Measurements from ENCODE around the gene EPHB3.

EPHB3 gene

GRCh38 chr3:184561061-184561912 is at the start of gene EPHB3:
TSS of gene EPHB3 (plus strand) at chr3:184561785. CDS start at chr3:184562236, 451 bp downstream.
- peak; percentile 91 for DNase-seq

DNA sequence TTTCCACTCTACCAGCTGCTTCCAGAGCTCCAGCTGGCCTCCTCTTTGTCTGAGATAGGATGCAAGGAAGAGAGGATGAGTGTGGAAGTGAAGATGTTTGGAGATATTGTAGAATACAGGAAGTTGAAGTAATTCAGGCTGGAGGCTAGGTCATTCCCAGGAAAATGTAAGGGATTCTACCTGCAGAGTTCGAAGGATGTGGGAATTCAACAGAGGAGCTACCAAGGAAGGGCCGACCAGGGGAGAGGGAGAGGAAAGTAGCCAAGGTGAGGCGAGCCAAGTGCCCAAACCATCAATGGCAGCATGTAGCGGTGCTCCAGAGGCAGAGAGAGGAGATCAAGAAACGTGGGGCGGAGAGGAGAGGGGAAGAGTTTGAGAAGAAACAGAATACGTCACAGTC is 49.0 kb upstream of the EPHB3 start:
- DNase-seq: no peak

GRCh38 chr3:184513276-184514170 is 48.1 kb upstream of the EPHB3 start:
- peak; percentile 89 for DNase-seq

GRCh38 chr3:184514171-184514490 is 47.5 kb upstream of the EPHB3 start:
- DNase-seq: no peak

GRCh38 chr3:184523825-184524615 is 37.6 kb upstream of the EPHB3 start:
- peak; percentile 14 for DNase-seq

- DNase-seq: peak; percentile 29
Observed at GRCh38 chr3:184524981-184525336, 36.6 kb upstream of the EPHB3 start.

DNA sequence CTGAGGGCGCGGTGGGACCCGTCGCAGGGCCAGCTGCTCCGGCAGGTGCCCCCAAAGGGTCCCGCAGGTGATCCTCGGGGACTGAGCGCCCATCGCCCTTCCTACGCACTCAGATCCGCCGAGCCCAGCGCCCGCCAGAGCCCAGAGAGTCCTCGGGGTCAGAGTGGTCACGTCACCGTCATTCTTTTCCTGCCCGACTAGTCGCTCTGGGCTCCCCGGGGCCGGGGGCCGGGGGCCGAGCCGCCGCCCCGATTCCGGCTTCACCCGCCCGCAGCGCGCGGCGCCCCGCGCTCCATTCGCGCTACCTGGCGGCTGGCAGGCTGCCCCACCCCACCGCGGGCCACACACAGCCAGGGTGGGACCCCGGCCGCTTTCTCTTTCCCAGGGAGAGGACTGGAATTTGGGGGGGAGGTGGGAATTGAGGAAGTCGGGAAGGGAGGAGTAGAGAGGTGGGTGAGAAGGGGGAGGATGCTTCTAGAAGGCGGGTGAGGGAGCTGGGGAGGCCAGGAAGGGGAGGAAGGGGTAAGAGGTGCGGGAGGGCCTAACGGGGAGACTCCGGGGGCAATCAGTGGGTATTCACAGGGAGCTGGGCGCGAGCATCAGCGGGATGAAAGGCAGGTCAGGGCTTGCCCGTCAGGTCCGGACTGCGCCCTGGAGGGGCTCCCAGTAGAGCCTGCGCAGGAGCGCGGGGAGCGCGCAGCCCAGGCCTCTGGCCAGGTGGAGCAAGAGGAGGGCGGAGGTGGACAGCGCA is 36.1 kb upstream of the EPHB3 start:
- no peak for DNase-seq

DNA sequence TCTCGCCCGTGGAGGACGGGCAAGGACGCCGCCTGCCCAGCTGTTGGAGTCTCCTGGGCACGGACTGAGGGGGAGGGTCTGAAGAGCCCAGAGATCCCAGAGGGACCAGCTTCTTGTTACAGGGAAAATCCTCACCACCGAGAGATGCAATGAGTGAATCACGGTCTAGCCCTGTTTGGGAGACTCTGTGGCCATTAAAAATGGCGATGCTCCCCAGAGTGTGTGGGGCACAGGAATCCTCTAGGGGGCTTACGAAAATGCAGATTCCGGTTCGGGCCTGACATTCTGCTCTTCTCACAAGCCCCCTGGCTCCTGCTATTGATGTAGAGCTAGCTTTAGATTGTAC is 35.5 kb upstream of the EPHB3 start:
- no peak for DNase-seq

- DNase-seq: no peak
Observed at GRCh38 chr3:184531626-184532280, 29.8 kb upstream of the EPHB3 start.

GRCh38 chr3:184532940-184533732 is 28.4 kb upstream of the EPHB3 start:
- DNase-seq: no peak

DNA sequence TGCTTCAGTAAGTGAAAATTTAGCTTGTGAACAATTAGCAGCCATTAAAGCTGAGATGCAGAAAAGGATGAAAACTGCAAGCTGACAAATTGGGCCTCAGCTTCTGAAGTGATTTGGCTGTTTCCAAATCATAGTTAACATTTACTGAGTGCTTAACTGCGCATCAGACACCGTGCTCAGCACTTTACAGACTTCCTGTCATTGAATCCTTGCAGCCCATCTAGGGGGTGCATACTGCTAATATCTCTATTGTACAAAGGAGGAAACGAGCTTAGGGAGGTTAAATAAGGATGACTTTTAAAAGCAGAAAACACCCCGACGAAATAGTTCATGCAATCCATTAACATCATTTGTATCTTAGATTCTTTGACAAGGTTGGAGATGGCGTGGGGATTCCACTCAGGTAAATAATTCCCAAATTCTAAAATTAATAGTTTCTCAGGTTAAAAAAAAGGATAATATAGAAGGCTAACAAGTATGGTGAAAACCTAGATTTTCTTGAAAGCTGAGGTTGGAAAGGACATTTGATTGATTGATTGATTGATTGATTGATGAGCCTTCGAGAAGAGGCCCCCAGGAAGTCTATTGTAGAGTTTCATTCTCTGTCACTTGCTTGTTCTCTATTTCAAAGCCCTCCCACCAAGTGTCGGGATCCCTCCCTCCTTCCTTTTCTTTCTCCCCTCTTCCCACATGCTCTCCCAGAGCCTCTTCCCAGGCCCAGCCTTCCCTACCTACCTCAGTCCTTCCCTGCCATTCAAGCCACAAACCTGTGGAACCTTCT is 23.5 kb upstream of the EPHB3 start:
- no peak for DNase-seq

DNA sequence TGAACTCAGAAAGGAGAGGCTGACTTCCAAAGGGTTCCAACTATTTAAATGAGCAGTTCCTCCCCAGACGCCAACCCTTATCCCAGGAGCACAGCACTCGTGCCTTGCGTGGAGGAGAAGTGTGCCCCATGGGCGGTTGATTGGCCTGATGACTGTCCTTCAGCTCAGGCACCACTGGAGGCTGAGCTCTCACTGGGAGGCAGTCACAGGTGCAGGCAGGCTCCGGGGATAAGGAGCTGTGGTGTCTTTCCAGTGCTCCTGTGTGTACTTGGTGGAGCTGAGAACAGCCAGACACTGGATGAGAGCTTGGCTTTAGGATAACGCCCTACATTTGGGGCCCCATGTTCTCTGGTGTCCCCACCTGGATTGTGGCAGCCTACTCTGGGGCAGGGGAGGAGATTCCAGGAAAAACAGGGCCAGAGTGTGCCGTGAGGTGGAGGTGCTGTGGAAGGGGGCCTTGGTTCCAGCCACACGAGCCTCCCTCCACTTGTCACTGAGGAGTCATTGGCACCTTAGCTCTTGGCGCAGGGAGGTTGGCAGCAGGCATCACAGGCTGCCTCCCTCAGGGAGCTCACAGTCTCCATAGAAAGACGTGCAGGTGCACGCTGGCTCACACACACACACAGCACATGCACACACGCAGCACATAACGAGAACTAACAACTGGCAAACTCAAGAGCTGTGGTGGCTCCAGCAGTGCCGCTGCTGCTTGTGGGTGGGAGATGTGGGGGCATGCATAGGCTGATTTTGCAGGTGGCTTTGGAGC is 22.7 kb upstream of the EPHB3 start:
- DNase-seq: no peak

- no peak for DNase-seq
Observed at GRCh38 chr3:184539801-184540435, 21.7 kb upstream of the EPHB3 start.

- DNase-seq: peak; percentile 22
Observed at GRCh38 chr3:184540777-184541681, 20.6 kb upstream of the EPHB3 start.

DNA sequence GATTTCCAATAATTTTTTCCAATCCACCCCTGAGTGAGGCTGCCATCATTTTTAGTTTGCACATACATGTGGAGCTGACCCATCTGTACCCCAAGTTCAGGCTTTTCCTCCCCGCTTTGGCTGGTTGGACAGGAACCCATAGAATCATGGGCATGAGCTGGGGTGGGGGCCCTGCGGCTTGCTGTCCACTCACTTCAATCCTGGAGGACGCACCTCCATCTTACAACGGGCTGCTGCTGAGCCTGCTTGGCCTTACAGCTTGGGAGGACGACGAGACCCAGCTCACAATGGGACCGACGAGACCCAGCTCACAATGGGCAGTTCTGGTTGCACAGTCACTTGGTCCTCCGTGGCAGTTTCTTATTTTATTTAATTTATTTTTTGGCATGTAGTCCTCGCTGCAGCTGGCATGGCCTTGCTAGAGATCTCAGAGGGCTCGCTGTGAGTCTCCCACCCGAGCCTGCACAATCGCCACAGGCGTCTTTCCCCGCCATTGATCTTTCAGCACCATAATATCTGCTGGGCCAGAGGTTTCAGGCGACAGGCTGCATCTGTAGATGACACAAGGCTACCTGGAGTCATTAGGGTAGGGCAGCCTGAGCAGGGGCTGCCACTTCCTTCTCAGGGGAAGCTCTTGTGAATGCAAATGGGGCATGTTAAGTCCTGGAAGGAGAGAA is 19.6 kb upstream of the EPHB3 start:
- DNase-seq: no peak

- no peak for DNase-seq
Observed at GRCh38 chr3:184542577-184542976, 19.0 kb upstream of the EPHB3 start.

DNA sequence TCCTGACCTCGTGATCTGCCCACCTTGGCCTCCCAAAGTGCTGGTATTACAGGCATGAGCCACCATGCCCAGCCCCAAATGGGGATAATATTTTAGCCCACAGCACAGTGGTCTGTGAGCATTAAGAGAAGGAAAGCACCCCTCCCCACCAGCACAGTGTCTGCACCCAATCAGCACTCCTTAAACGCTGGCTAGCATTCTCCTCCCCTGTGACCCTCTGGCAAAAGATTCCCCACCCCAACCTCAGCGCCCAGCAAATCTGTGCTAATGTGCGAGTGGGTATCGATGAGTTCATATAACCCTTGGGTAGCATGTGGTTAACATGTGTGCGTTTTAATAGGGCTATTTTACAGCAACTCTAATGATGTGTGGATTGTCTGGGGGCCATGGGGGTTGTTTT is 18.3 kb upstream of the EPHB3 start:
- DNase-seq: no peak

All from KG1 (cell line).